Measurements from ENCODE around the gene UTF1.
"Not testable (repeated sequence)": the region's sequence is repeated elsewhere in the genome, so short reads cannot be mapped to it uniquely, and the experiment has no call there.

Gene UTF1

GRCh38 chr10:133264461-133264860, 34.4 kb downstream of the UTF1 start:
- DNase-seq (ENCODE audit: extremely low read depth, low read depth) = no peak
- no peak for TF ChIP-seq CTCF (IDR thresholded peaks at IDR 0.05; ENCODE audit: low read depth, low read length, missing control alignments)
- no peak overlapping the region for H3K4me3 ChIP-seq (replicated peaks; ENCODE audit: low read depth, low read length)

GRCh38 chr10:133265052-133265451, 35.0 kb downstream of the UTF1 start:
- not testable (repeated sequence) for H3K4me3 ChIP-seq (replicated peaks; ENCODE audit: low read depth, low read length); DNase-seq (ENCODE audit: extremely low read depth, low read depth)

GRCh38 chr10:133266056-133266795, 36.2 kb downstream of the UTF1 start:
- H3K4me3 ChIP-seq (replicated peaks; ENCODE audit: low read depth, low read length) = no peak overlapping the region
- no peak for DNase-seq (ENCODE audit: extremely low read depth, low read depth)

GRCh38 chr10:133267293-133267692, 37.3 kb downstream of the UTF1 start:
- no peak for TF ChIP-seq CTCF (IDR thresholded peaks at IDR 0.05; ENCODE audit: low read depth, low read length, missing control alignments)
- DNase-seq (ENCODE audit: extremely low read depth, low read depth) = no peak
- H3K4me3 ChIP-seq (replicated peaks; ENCODE audit: low read depth, low read length) = no peak overlapping the region

More at GRCh38 chr10:133266056-133266795, 36.2 kb downstream of the UTF1 start:
- TF ChIP-seq CTCF (IDR thresholded peaks at IDR 0.05; ENCODE audit: low read depth, low read length, missing control alignments) = no peak

- H3K4me3 ChIP-seq (replicated peaks; ENCODE audit: low read depth, low read length) = no peak overlapping the region
- no peak for TF ChIP-seq CTCF (IDR thresholded peaks at IDR 0.05; ENCODE audit: low read depth, low read length, missing control alignments)
- no peak for DNase-seq (ENCODE audit: extremely low read depth, low read depth)
Observed at GRCh38 chr10:133267829-133268228, 37.8 kb downstream of the UTF1 start.

- DNase-seq (ENCODE audit: extremely low read depth, low read depth) = no peak
- H3K4me3 ChIP-seq (replicated peaks; ENCODE audit: low read depth, low read length) = no peak overlapping the region
- no peak for TF ChIP-seq CTCF (IDR thresholded peaks at IDR 0.05; ENCODE audit: low read depth, low read length, missing control alignments)
Observed at GRCh38 chr10:133268532-133268931, 38.5 kb downstream of the UTF1 start.

- DNase-seq (ENCODE audit: extremely low read depth, low read depth) = no peak
- TF ChIP-seq CTCF (IDR thresholded peaks at IDR 0.05; ENCODE audit: low read depth, low read length, missing control alignments) = no peak
- H3K4me3 ChIP-seq (replicated peaks; ENCODE audit: low read depth, low read length) = no peak overlapping the region
Observed at GRCh38 chr10:133269367-133269766, 39.4 kb downstream of the UTF1 start.

Data from HFF-Myc (cell line).